ENCODE measurements around the gene CPPED1. TPM values are rescaled to one million over a fixed set of nuclear protein-coding genes. Genes with fewer than 3 reads are reported as not detected.
A peak's percentile ranks its signal among the peaks of the same experiment; 100 is the strongest.

The CPPED1 gene
- total and polyA plus RNA-seq, 9 donors: 4.3 to 9.1 (median 6.8) TPM

GRCh38 chr16:12721841-12722421, 81.8 kb downstream of the CPPED1 start:
- no peaks in the 10 kb centered on the region for H3K36me3 ChIP-seq (ENCODE audit: control insufficient read depth, insufficient read depth, low read length)
- H3K27ac ChIP-seq (ENCODE audit: low read length): no peak overlapping the region
- peak; percentile 41 for DNase-seq
- WGBS (ENCODE audit: insufficient coverage): 48% methylated on average over 4 of the region's 9 CpGs
- H3K4me3 ChIP-seq (ENCODE audit: low read length): no peak overlapping the region
- H3K27me3 ChIP-seq (ENCODE audit: control insufficient read depth, insufficient read depth, low read length): no peaks in the 10 kb centered on the region
- H3K4me1 ChIP-seq (ENCODE audit: control insufficient read depth, insufficient read depth, low read length): no peaks in the 10 kb centered on the region
- no peaks in the 10 kb centered on the region for H3K9me3 ChIP-seq (replicated peaks; ENCODE audit: control insufficient read depth, low read depth, low read length)

GRCh38 chr16:12719972-12720371, 83.7 kb downstream of the CPPED1 start:
- H3K27ac ChIP-seq (ENCODE audit: low read length): no peak overlapping the region
- DNase-seq: no peak
- peaks cover 2% of the 10 kb centered on the region for H3K9me3 ChIP-seq (replicated peaks; ENCODE audit: control insufficient read depth, low read depth, low read length)
- WGBS (ENCODE audit: insufficient coverage): no CpG with 5 or more reads among the region's 4 CpGs
- H3K4me1 ChIP-seq (ENCODE audit: control insufficient read depth, insufficient read depth, low read length): no peaks in the 10 kb centered on the region
- no peaks in the 10 kb centered on the region for H3K27me3 ChIP-seq (ENCODE audit: control insufficient read depth, insufficient read depth, low read length)
- no peaks in the 10 kb centered on the region for H3K36me3 ChIP-seq (ENCODE audit: control insufficient read depth, insufficient read depth, low read length)
- H3K4me3 ChIP-seq (ENCODE audit: low read length): no peak overlapping the region

- H3K4me3 ChIP-seq (ENCODE audit: low read length): no peak overlapping the region
- H3K36me3 ChIP-seq (ENCODE audit: control insufficient read depth, insufficient read depth, low read length): no peaks in the 10 kb centered on the region
- no peak overlapping the region for H3K27ac ChIP-seq (ENCODE audit: low read length)
- H3K4me1 ChIP-seq (ENCODE audit: control insufficient read depth, insufficient read depth, low read length): no peaks in the 10 kb centered on the region
- no peak for DNase-seq
- WGBS (ENCODE audit: insufficient coverage): no CpG with 5 or more reads among the region's 3 CpGs
- no peaks in the 10 kb centered on the region for H3K27me3 ChIP-seq (ENCODE audit: control insufficient read depth, insufficient read depth, low read length)
- peaks cover 4% of the 10 kb centered on the region for H3K9me3 ChIP-seq (replicated peaks; ENCODE audit: control insufficient read depth, low read depth, low read length)
These were observed 87.0 kb downstream of the CPPED1 start for GRCh38 chr16:12716658-12717057.

GRCh38 chr16:12709807-12710206, 93.9 kb downstream of the CPPED1 start:
- DNase-seq: no peak
- no peak overlapping the region for H3K4me3 ChIP-seq (ENCODE audit: low read length)
- H3K4me1 ChIP-seq (ENCODE audit: control insufficient read depth, insufficient read depth, low read length): no peaks in the 10 kb centered on the region
- WGBS (ENCODE audit: insufficient coverage): 31% methylated on average over 1 of the region's 1 CpG
- H3K27me3 ChIP-seq (ENCODE audit: control insufficient read depth, insufficient read depth, low read length): no peaks in the 10 kb centered on the region
- no peak overlapping the region for H3K27ac ChIP-seq (ENCODE audit: low read length)
- no peaks in the 10 kb centered on the region for H3K36me3 ChIP-seq (ENCODE audit: control insufficient read depth, insufficient read depth, low read length)
- peaks cover 3% of the 10 kb centered on the region for H3K9me3 ChIP-seq (replicated peaks; ENCODE audit: control insufficient read depth, low read depth, low read length)

GRCh38 chr16:12708266-12708665, 95.4 kb downstream of the CPPED1 start:
- no peaks in the 10 kb centered on the region for H3K27me3 ChIP-seq (ENCODE audit: control insufficient read depth, insufficient read depth, low read length)
- no peak for DNase-seq
- no peaks in the 10 kb centered on the region for H3K4me1 ChIP-seq (ENCODE audit: control insufficient read depth, insufficient read depth, low read length)
- H3K9me3 ChIP-seq (replicated peaks; ENCODE audit: control insufficient read depth, low read depth, low read length): peaks cover 3% of the 10 kb centered on the region
- no CpG with 5 or more reads among the region's 3 CpGs for WGBS (ENCODE audit: insufficient coverage)
- H3K36me3 ChIP-seq (ENCODE audit: control insufficient read depth, insufficient read depth, low read length): no peaks in the 10 kb centered on the region
- no peak overlapping the region for H3K4me3 ChIP-seq (ENCODE audit: low read length)
- no peak overlapping the region for H3K27ac ChIP-seq (ENCODE audit: low read length)

GRCh38 chr16:12706628-12707027, 97.1 kb downstream of the CPPED1 start:
- Histone ChIP-seq H3K27me3 (ENCODE audit: control insufficient read depth, insufficient read depth, low read length) (no peaks in the 10 kb centered on the region), H3K9me3 (replicated peaks; ENCODE audit: control insufficient read depth, low read depth, low read length) (peaks cover 3% of the 10 kb centered on the region), H3K4me3 (ENCODE audit: low read length) (no peak overlapping the region), H3K4me1 (ENCODE audit: control insufficient read depth, insufficient read depth, low read length) (no peaks in the 10 kb centered on the region), H3K27ac (ENCODE audit: low read length) (no peak overlapping the region), H3K36me3 (ENCODE audit: control insufficient read depth, insufficient read depth, low read length) (no peaks in the 10 kb centered on the region)
- no peak for DNase-seq
- 81% methylated on average over 6 of the region's 6 CpGs for WGBS (ENCODE audit: insufficient coverage)

GRCh38 chr16:12704492-12705111, 99.1 kb downstream of the CPPED1 start:
- H3K27me3 ChIP-seq (ENCODE audit: control insufficient read depth, insufficient read depth, low read length): no peaks in the 10 kb centered on the region
- no peak overlapping the region for H3K27ac ChIP-seq (ENCODE audit: low read length)
- WGBS (ENCODE audit: insufficient coverage): 95% methylated on average over 25 of the region's 31 CpGs
- H3K36me3 ChIP-seq (ENCODE audit: control insufficient read depth, insufficient read depth, low read length): no peaks in the 10 kb centered on the region
- no peak overlapping the region for H3K4me3 ChIP-seq (ENCODE audit: low read length)
- H3K9me3 ChIP-seq (replicated peaks; ENCODE audit: control insufficient read depth, low read depth, low read length): no peaks in the 10 kb centered on the region
- no peaks in the 10 kb centered on the region for H3K4me1 ChIP-seq (ENCODE audit: control insufficient read depth, insufficient read depth, low read length)
- no peak for DNase-seq

GRCh38 chr16:12703935-12704334, 99.8 kb downstream of the CPPED1 start:
- no peaks in the 10 kb centered on the region for H3K4me1 ChIP-seq (ENCODE audit: control insufficient read depth, insufficient read depth, low read length)
- H3K4me3 ChIP-seq (ENCODE audit: low read length): no peak overlapping the region
- DNase-seq: no peak
- no peak overlapping the region for H3K27ac ChIP-seq (ENCODE audit: low read length)
- H3K9me3 ChIP-seq (replicated peaks; ENCODE audit: control insufficient read depth, low read depth, low read length): no peaks in the 10 kb centered on the region
- no peaks in the 10 kb centered on the region for H3K36me3 ChIP-seq (ENCODE audit: control insufficient read depth, insufficient read depth, low read length)
- 55% methylated on average over 5 of the region's 5 CpGs for WGBS (ENCODE audit: insufficient coverage)
- no peaks in the 10 kb centered on the region for H3K27me3 ChIP-seq (ENCODE audit: control insufficient read depth, insufficient read depth, low read length)

- Histone ChIP-seq H3K9me3 (replicated peaks; ENCODE audit: control insufficient read depth, low read depth, low read length) (no peaks in the 10 kb centered on the region), H3K4me3 (ENCODE audit: low read length) (no peak overlapping the region), H3K36me3 (ENCODE audit: control insufficient read depth, insufficient read depth, low read length) (no peaks in the 10 kb centered on the region), H3K27ac (ENCODE audit: low read length) (no peak overlapping the region), H3K4me1 (ENCODE audit: control insufficient read depth, insufficient read depth, low read length) (no peaks in the 10 kb centered on the region), H3K27me3 (ENCODE audit: control insufficient read depth, insufficient read depth, low read length) (no peaks in the 10 kb centered on the region)
- DNase-seq: no peak
- WGBS (ENCODE audit: insufficient coverage): 75% methylated on average over 1 of the region's 3 CpGs
These were observed 103.5 kb downstream of the CPPED1 start for GRCh38 chr16:12700161-12700560.

- no peak overlapping the region for H3K4me3 ChIP-seq (ENCODE audit: low read length)
- WGBS (ENCODE audit: insufficient coverage): 78% methylated on average over 3 of the region's 7 CpGs
- H3K27ac ChIP-seq (ENCODE audit: low read length): no peak overlapping the region
- DNase-seq: no peak
- H3K4me1 ChIP-seq (ENCODE audit: control insufficient read depth, insufficient read depth, low read length): no peaks in the 10 kb centered on the region
- no peaks in the 10 kb centered on the region for H3K27me3 ChIP-seq (ENCODE audit: control insufficient read depth, insufficient read depth, low read length)
- H3K9me3 ChIP-seq (replicated peaks; ENCODE audit: control insufficient read depth, low read depth, low read length): no peaks in the 10 kb centered on the region
- H3K36me3 ChIP-seq (ENCODE audit: control insufficient read depth, insufficient read depth, low read length): no peaks in the 10 kb centered on the region
These were observed 104.5 kb downstream of the CPPED1 start for GRCh38 chr16:12699161-12699560.

GRCh38 chr16:12697437-12697836, 106.2 kb downstream of the CPPED1 start:
- no peak for DNase-seq
- Histone ChIP-seq H3K4me1 (ENCODE audit: control insufficient read depth, insufficient read depth, low read length) (no peaks in the 10 kb centered on the region), H3K4me3 (ENCODE audit: low read length) (no peak overlapping the region), H3K27me3 (ENCODE audit: control insufficient read depth, insufficient read depth, low read length) (no peaks in the 10 kb centered on the region), H3K9me3 (replicated peaks; ENCODE audit: control insufficient read depth, low read depth, low read length) (no peaks in the 10 kb centered on the region), H3K36me3 (ENCODE audit: control insufficient read depth, insufficient read depth, low read length) (no peaks in the 10 kb centered on the region), H3K27ac (ENCODE audit: low read length) (no peak overlapping the region)
- WGBS (ENCODE audit: insufficient coverage): 90% methylated on average over 2 of the region's 5 CpGs
